PC-3 (cell line): ENCODE results near the gene RNF146. TPM values are rescaled to one million over a fixed set of nuclear protein-coding genes. Genes with fewer than 3 reads are reported as not detected.

Experiments
- ATAC-seq: fragments of 200-7000 bp; cut with Tn5 transposase; 2 replicates; pipeline ENCODE4 v1.9.1; 2020; ENCODE audit warnings: mild to moderate bottlenecking, moderate library complexity
- BruUV-seq: library from RNA; stranded (reverse); fragments of 400-500 nt; replicated peaks from 2 replicates; lab custom pipeline; 2021; lab: Mats Ljungman, UMichigan
- CTCF ChIA-PET: fragments of 300-600 bp; sonication (Branson Sonifier 250); formaldehyde crosslinking; loops from one replicate; lab custom pipeline; 2022; ENCODE audit warnings: antibody characterized with exemption; lab: Charles Lee
- POLR2A ChIA-PET: fragments of 300-600 bp; sonication (Branson Sonifier 250); formaldehyde crosslinking; loops from one replicate; lab custom pipeline; 2022; ENCODE audit warnings: antibody characterized with exemption; ENCODE audit not compliant: unreplicated experiment; lab: Charles Lee
- DNase-seq: peaks from one replicate; pipeline ENCODE4 v3.0.0-alpha.2; 2015
- H2AFZ ChIP-seq: fragments of 300-600 bp; sonication (generic); 2 replicates; pipeline ENCODE4 v1.6.0; 2016; ENCODE audit warnings: antibody characterized with exemption, low read length
- H3F3A ChIP-seq: fragments of 300-600 bp; sonication (generic); one replicate; pipeline ENCODE4 v1.6.0; 2017; ENCODE audit warnings: antibody characterized with exemption, low read length, control low read depth, mild to moderate bottlenecking; ENCODE audit not compliant: unreplicated experiment
- H3K27ac ChIP-seq: fragments of 300-600 bp; sonication (generic); 2 replicates; pipeline ENCODE4 v1.5.1; 2016; ENCODE audit warnings: mild to moderate bottlenecking, low read length
- H3K27me3 ChIP-seq: fragments of 300-600 bp; sonication (generic); 2 replicates; pipeline ENCODE4 v1.6.1; 2016; ENCODE audit warnings: low read length, mixed read lengths
- H3K36me3 ChIP-seq: fragments of 300-600 bp; sonication (generic); 2 replicates; pipeline ENCODE4 v1.6.1; 2016; ENCODE audit warnings: low read depth, mixed run types, low read length, mixed read lengths
- H3K4me1 ChIP-seq: fragments of 300-600 bp; sonication (generic); 2 replicates; pipeline ENCODE4 v1.5.1; 2016; ENCODE audit warnings: low read length; ENCODE audit not compliant: insufficient read depth
- H3K4me2 ChIP-seq: fragments of 300-600 bp; sonication (generic); 2 replicates; pipeline ENCODE4 v1.6.0; 2016; ENCODE audit warnings: low read length
- H3K4me3 ChIP-seq: fragments of 300-600 bp; sonication (generic); 2 replicates; pipeline ENCODE4 v1.5.1; 2016; ENCODE audit warnings: mild to moderate bottlenecking, low read length, mixed read lengths
- H3K79me2 ChIP-seq: fragments of 300-600 bp; sonication (generic); 2 replicates; pipeline ENCODE4 v1.6.1; 2017; ENCODE audit warnings: low read length, mixed read lengths
- H3K9ac ChIP-seq: fragments of 300-600 bp; sonication (generic); 2 replicates; pipeline ENCODE4 v1.6.0; 2016; ENCODE audit warnings: mild to moderate bottlenecking, low read length
- H3K9me2 ChIP-seq: fragments of 300-600 bp; sonication (generic); replicated peaks from 2 replicates; pipeline ENCODE4 v1.6.1; 2016; ENCODE audit warnings: mixed run types, low read length, mixed read lengths
- H3K9me3 ChIP-seq: fragments of 300-600 bp; sonication (generic); 2 replicates; pipeline ENCODE4 v1.6.1; 2016; ENCODE audit warnings: low read length, mixed read lengths
- H4K20me1 ChIP-seq: fragments of 300-600 bp; sonication (generic); 2 replicates; pipeline ENCODE4 v1.6.1; 2016; ENCODE audit warnings: low read length, mixed read lengths
- EZH2 ChIP-seq: fragments of 300-600 bp; sonication (generic); IDR thresholded peaks from one replicate; pipeline ENCODE4 v1.6.1; 2017; ENCODE audit warnings: antibody characterized with exemption, mild to moderate bottlenecking, low read length; ENCODE audit not compliant: unreplicated experiment
- EZH2phosphoT487 ChIP-seq: fragments of 300-600 bp; sonication (generic); IDR thresholded peaks from 2 replicates; pipeline ENCODE4 v1.6.1; 2018; ENCODE audit warnings: mild to moderate bottlenecking, antibody characterized with exemption, low read length, borderline replicate concordance
- intact Hi-C: fragments of 100-400 bp; cut with micrococcal nuclease; formaldehyde crosslinking; loops from 2 replicates; pipeline ENCODE4 v1.9.0; 2023
- total RNA-seq: library from RNA; depleted of rRNA; stranded (reverse); fragments of >200 nt; gene quantifications from 2 replicates; pipeline ENCODE4 v1.2.3, GENCODE V29; 2014
- TF ChIP-seq, protein P1 (sequence below): fragments of 300-600 bp; sonication (generic); conservative IDR thresholded peaks from 2 replicates; pipeline ENCODE4 v1.5.1; 2017; ENCODE audit warnings: antibody characterized with exemption, low read depth, mild to moderate bottlenecking, low read length

The RNF146 gene
- total RNA-seq, 1 experiment from 2014 or later, result 11.6 TPM

DNA sequence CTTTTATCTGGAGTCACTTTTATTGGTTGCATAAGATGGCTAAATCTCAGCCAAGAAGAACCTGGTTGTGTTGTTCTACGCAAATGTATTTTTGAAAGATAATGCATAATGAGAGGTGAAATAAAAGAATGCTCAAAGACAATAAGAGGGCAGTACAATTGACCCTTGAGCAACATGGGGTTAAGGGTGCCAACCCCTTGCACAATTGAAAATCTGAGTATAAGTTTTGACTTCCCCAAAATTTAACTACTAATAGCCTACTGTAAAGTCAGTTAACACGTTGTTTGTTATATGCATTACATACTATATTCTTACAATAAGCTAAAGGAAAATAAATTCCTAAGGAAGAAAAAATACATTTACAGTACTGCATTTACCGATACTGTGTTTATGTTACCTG is 5.9 kb downstream of the RNF146 start:
- H3K9ac ChIP-seq, result no peak overlapping the region
- H3K4me3 ChIP-seq, result no peak overlapping the region
- H3K9me2 ChIP-seq, result no peaks in the 10 kb centered on the region
- H3K27ac ChIP-seq, result no peak overlapping the region
- CTCF ChIA-PET, result no interaction called here
- H3K9me3 ChIP-seq, result no peaks in the 10 kb centered on the region
- intact Hi-C loops, result no loop called here
- no peak for DNase-seq
- H2AFZ ChIP-seq, result no peak overlapping the region
- no peaks in the 10 kb centered on the region for H3F3A ChIP-seq
- TF ChIP-seq, protein P1, sequence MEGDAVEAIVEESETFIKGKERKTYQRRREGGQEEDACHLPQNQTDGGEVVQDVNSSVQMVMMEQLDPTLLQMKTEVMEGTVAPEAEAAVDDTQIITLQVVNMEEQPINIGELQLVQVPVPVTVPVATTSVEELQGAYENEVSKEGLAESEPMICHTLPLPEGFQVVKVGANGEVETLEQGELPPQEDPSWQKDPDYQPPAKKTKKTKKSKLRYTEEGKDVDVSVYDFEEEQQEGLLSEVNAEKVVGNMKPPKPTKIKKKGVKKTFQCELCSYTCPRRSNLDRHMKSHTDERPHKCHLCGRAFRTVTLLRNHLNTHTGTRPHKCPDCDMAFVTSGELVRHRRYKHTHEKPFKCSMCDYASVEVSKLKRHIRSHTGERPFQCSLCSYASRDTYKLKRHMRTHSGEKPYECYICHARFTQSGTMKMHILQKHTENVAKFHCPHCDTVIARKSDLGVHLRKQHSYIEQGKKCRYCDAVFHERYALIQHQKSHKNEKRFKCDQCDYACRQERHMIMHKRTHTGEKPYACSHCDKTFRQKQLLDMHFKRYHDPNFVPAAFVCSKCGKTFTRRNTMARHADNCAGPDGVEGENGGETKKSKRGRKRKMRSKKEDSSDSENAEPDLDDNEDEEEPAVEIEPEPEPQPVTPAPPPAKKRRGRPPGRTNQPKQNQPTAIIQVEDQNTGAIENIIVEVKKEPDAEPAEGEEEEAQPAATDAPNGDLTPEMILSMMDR, result no peak
- TF ChIP-seq EZH2phosphoT487 (no peak), EZH2 (no peak)
- H3K79me2 ChIP-seq, result peaks cover 66% of the 10 kb centered on the region
- no TSS peak for BruUV-seq
- no peak for ATAC-seq
- 0 out of 2 replicates have a peak, but pooled peaks cover 8% of the 10 kb centered on the region for H3K4me1 ChIP-seq
- no peak overlapping the region for H3K4me2 ChIP-seq
- no peaks in the 10 kb centered on the region for H3K36me3 ChIP-seq
- POLR2A ChIA-PET, result no interaction called here
- no peaks in the 10 kb centered on the region for H3K27me3 ChIP-seq
- 0 out of 2 replicates have a peak, but pooled peaks cover 8% of the 10 kb centered on the region for H4K20me1 ChIP-seq

DNA sequence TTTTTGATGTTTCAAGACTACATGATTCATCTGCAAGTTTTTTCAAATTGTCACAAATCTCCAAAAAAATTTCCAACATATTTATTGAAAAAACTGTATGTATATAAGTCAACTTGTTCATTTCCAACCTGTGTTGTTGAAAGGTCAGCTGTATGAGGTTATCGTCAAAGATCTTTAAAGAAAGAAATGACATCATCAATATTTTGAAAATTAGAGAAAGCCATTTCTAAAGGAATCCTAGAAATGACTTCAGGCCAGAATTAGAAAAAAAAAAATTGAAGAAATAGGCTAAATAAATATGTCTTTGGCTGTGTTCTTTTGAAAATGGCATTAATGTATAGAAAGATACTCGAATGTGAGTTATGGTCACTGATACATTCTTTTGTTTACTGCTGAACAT is 6.8 kb downstream of the RNF146 start:
- 0 out of 2 replicates have a peak, but pooled peaks cover 8% of the 10 kb centered on the region for H3K4me1 ChIP-seq
- intact Hi-C loops, result no loop called here
- TF ChIP-seq, protein P1, result no peak
- TF ChIP-seq EZH2, result no peak
- TF ChIP-seq EZH2phosphoT487, result no peak
- no peak overlapping the region for H3K4me3 ChIP-seq
- ChIA-PET POLR2A (no interaction called here), CTCF (no interaction called here)
- no peaks in the 10 kb centered on the region for H3K9me3 ChIP-seq
- H3K9ac ChIP-seq, result no peak overlapping the region
- H2AFZ ChIP-seq, result no peak overlapping the region
- H3F3A ChIP-seq, result no peaks in the 10 kb centered on the region
- H3K27me3 ChIP-seq, result no peaks in the 10 kb centered on the region
- no peaks in the 10 kb centered on the region for H3K36me3 ChIP-seq
- no peak overlapping the region for H3K27ac ChIP-seq
- 0 out of 2 replicates have a peak, but pooled peaks cover 8% of the 10 kb centered on the region for H4K20me1 ChIP-seq
- BruUV-seq, result no TSS peak
- H3K4me2 ChIP-seq, result no peak overlapping the region
- peaks cover 57% of the 10 kb centered on the region for H3K79me2 ChIP-seq
- H3K9me2 ChIP-seq, result no peaks in the 10 kb centered on the region
- ATAC-seq, result no peak
- DNase-seq, result no peak

DNA sequence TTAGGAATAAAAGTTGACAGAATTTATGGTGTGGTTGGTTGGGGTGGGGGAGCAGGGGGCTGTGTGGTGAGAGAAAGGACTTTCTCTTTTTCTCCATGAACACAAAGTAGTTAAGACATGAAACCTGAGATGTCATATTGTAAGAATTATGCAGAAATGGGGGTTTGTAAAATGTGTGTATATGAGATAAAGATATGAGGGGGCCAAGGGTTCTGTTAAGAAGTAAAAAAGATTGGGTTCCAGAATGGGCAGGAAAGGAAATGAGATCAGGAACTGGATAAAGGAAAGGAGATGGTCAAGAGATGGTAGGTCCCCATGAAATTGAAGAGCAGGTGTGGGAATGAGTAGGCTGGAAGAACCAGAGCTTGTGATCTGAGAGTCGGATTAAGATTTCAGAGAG is 9.7 kb downstream of the RNF146 start:
- H3K27me3 ChIP-seq, result no peaks in the 10 kb centered on the region
- H3K4me3 ChIP-seq, result no peak overlapping the region
- no peak overlapping the region for H3K27ac ChIP-seq
- H3K79me2 ChIP-seq, result peaks cover 28% of the 10 kb centered on the region
- H4K20me1 ChIP-seq, result no peaks in the 10 kb centered on the region
- BruUV-seq, result no TSS peak
- no peak overlapping the region for H3K4me2 ChIP-seq
- ChIA-PET POLR2A (no interaction called here), CTCF (no interaction called here)
- no peak overlapping the region for H2AFZ ChIP-seq
- H3K9ac ChIP-seq, result no peak overlapping the region
- DNase-seq (no peak), ATAC-seq (no peak)
- intact Hi-C loops, result no loop called here
- TF ChIP-seq EZH2phosphoT487 (no peak), EZH2 (no peak)
- TF ChIP-seq, protein P1, result no peak
- no peaks in the 10 kb centered on the region for H3K9me2 ChIP-seq
- no peaks in the 10 kb centered on the region for H3F3A ChIP-seq
- H3K9me3 ChIP-seq, result no peaks in the 10 kb centered on the region
- no peaks in the 10 kb centered on the region for H3K4me1 ChIP-seq
- no peaks in the 10 kb centered on the region for H3K36me3 ChIP-seq
